K562 (cell line): ENCODE results near the gene PIH1D1. TPM values are rescaled to one million over a fixed set of nuclear protein-coding genes. Genes with fewer than 3 reads are reported as not detected.
A peak's percentile ranks its signal among the peaks of the same experiment; 100 is the strongest.

Experiments used
- ATF1 ChIP-seq, 2 experiments: fragments of 450-650 bp in 1 of 2; IDR thresholded peaks; 2 replicates each; pipeline ENCODE4 v1.6.1; 2016; ENCODE audit warnings: missing compliant biosample characterization in 1 of 2, missing genetic modification characterization in 1 of 2
- BRD9 ChIP-seq: fragments of 450-650 bp; IDR thresholded peaks from 2 replicates; pipeline ENCODE4 v1.6.1; 2018; ENCODE audit warnings: low read depth; ENCODE audit not compliant: partially characterized antibody
- CBFA2T2 ChIP-seq: fragments of 450-650 bp; conservative IDR thresholded peaks from 2 replicates; pipeline ENCODE4 v1.6.1; 2017; ENCODE audit warnings: mild to moderate bottlenecking
- CBFB ChIP-seq: sonication (generic); formaldehyde crosslinking; IDR thresholded peaks from 2 replicates; pipeline ENCODE4 v1.4.0; 2020; ENCODE audit warnings: mild to moderate bottlenecking, missing genetic modification reagents
- CEBPB ChIP-seq: fragments of 450-650 bp; IDR thresholded peaks from 2 replicates; pipeline ENCODE4 v1.6.1; 2016; ENCODE audit warnings: missing genetic modification characterization, missing compliant biosample characterization
- CXXC5 ChIP-seq: fragments of 250-450 bp; sonication (Bioruptor Pico); IDR thresholded peaks from 2 replicates; pipeline ENCODE4 v1.8.0; 2022; ENCODE audit warnings: inconsistent platforms, mild to moderate bottlenecking, moderate library complexity
- DDX20 ChIP-seq: fragments of 450-650 bp; IDR thresholded peaks from 2 replicates; pipeline ENCODE4 v1.6.1; 2016; ENCODE audit warnings: missing genetic modification characterization, low read depth, mild to moderate bottlenecking, missing compliant biosample characterization, moderate library complexity
- DEAF1 ChIP-seq: fragments of 450-650 bp; formaldehyde crosslinking; IDR thresholded peaks from 2 replicates; pipeline ENCODE4 v1.4.0; 2020; ENCODE audit warnings: mild to moderate bottlenecking, moderate library complexity
- DMBX1 ChIP-seq: fragments of 250-450 bp; sonication (Bioruptor Pico); IDR thresholded peaks from 2 replicates; pipeline ENCODE4 v1.8.0; 2022; ENCODE audit warnings: inconsistent platforms, mild to moderate bottlenecking, moderate library complexity, borderline replicate concordance
- ELF2 ChIP-seq: fragments of 250-450 bp; sonication (Bioruptor Pico); IDR thresholded peaks from 2 replicates; pipeline ENCODE4 v1.5.0; 2021; ENCODE audit warnings: mild to moderate bottlenecking
- EP400 ChIP-seq: fragments of 450-650 bp; IDR thresholded peaks from 2 replicates; pipeline ENCODE4 v1.6.1; 2017; ENCODE audit warnings: antibody characterized with exemption, mild to moderate bottlenecking, moderate library complexity
- ETV1 ChIP-seq: fragments of 450-650 bp; conservative IDR thresholded peaks from 2 replicates; pipeline ENCODE4 v1.6.1; 2016; ENCODE audit warnings: missing genetic modification characterization, control low read depth, low read depth, missing compliant biosample characterization
- HNRNPL ChIP-seq: fragments of 200-400 bp; formaldehyde crosslinking; IDR thresholded peaks from 2 replicates; pipeline ENCODE4 v1.6.1; 2017; ENCODE audit warnings: low read depth, mild to moderate bottlenecking, low read length
- MCM7 ChIP-seq, 2 experiments: fragments of 450-650 bp; IDR thresholded peaks; 2 replicates each; pipeline ENCODE4 v1.6.1; 2016 to 2018
- MIER1 ChIP-seq: fragments of 450-650 bp; IDR thresholded peaks from 2 replicates; pipeline ENCODE4 v1.6.1; 2016; ENCODE audit warnings: antibody characterized with exemption, mild to moderate bottlenecking, low read depth
- NR1H2 ChIP-seq: sonication (generic); formaldehyde crosslinking; IDR thresholded peaks from 2 replicates; pipeline ENCODE4 v1.4.0; 2020; ENCODE audit warnings: mild to moderate bottlenecking, missing genetic modification reagents
- POLR2G ChIP-seq: fragments of 200-400 bp; formaldehyde crosslinking; IDR thresholded peaks from 2 replicates; pipeline ENCODE4 v1.6.1; 2017; ENCODE audit warnings: low read depth, mild to moderate bottlenecking, antibody characterized with exemption, low read length, moderate library complexity
- RNF2 ChIP-seq: sonication (generic); IDR thresholded peaks from 2 replicates; pipeline ENCODE4 v1.6.1; 2016
- SMAD4 ChIP-seq: fragments of 250-450 bp; sonication (Bioruptor Pico); conservative IDR thresholded peaks from 2 replicates; pipeline ENCODE4 v1.8.0; 2021; ENCODE audit warnings: inconsistent platforms, mild to moderate bottlenecking, moderate library complexity
- STAT5A ChIP-seq: IDR thresholded peaks from 2 replicates; pipeline ENCODE4 v1.6.1; 2012; ENCODE audit warnings: low read length, inconsistent platforms, borderline replicate concordance
- VEZF1 ChIP-seq: fragments of 200-800 bp; sonication (Bioruptor generic); IDR thresholded peaks from 2 replicates; pipeline ENCODE4 v1.6.1; 2017; ENCODE audit warnings: missing genetic modification characterization, missing compliant biosample characterization
- ZC3H8 ChIP-seq: fragments of 450-650 bp; IDR thresholded peaks from 2 replicates; pipeline ENCODE4 v1.6.1; 2017
- ZNF347 ChIP-seq: fragments of 450-650 bp; formaldehyde crosslinking; IDR thresholded peaks from 2 replicates; pipeline ENCODE4 v1.4.0; 2020; ENCODE audit warnings: low read depth, mild to moderate bottlenecking, moderate library complexity
- ZNF75A ChIP-seq: fragments of 450-650 bp; formaldehyde crosslinking; IDR thresholded peaks from 2 replicates; pipeline ENCODE4 v1.4.0; 2020; ENCODE audit warnings: mild to moderate bottlenecking
- polyA plus RNA-seq, 8 experiments: library from polyadenylated mRNA; depleted of rRNA in 4 of 8; stranded (reverse) in 5 of 8; unstranded in 3 of 8; fragments of >200 nt; fragmentation: Nextera tagmentation in 2 of 8; fragmentation: Illumina TruSeq in 1 of 8; extraction: Ambion mirVana in 2 of 8; extraction: Trizol in 1 of 8; gene quantifications; 2 replicates each; pipeline versions ENCODE4 v1.2.1 to v1.2.3, GENCODE V29; 2011 to 2014; ENCODE audit warnings: inconsistent platforms in 1 of 8, missing spikeins in 1 of 8
- total RNA-seq, 7 experiments: library from RNA; depleted of rRNA in 6 of 7; stranded (reverse); fragments of >200 nt in 6 of 7; fragmentation: Illumina TruSeq in 2 of 7; extraction: Trizol in 2 of 7; gene quantifications; 2 replicates each; pipeline versions ENCODE4 v1.2.1 to v1.2.3, GENCODE V29; 2011 to 2021; ENCODE audit warnings: low replicate concordance in 1 of 7
- TF ChIP-seq, protein P1 (sequence below), 3 experiments: fragments of 200-800 bp in 1 of 3; sonication (Bioruptor generic) in 1 of 3; sonication (generic) in 1 of 3; formaldehyde crosslinking in 1 of 3; IDR thresholded peaks; 2 replicates each; pipeline versions ENCODE4 v1.6.1 to v1.8.0; 2016 to 2022; ENCODE audit warnings: mild to moderate bottlenecking in 2 of 3, missing compliant biosample characterization in 2 of 3, missing genetic modification characterization in 2 of 3, missing genetic modification reagents in 1 of 3

PIH1D1 gene
- total and polyA plus RNA-seq, 9 of the 15 experiments (the other 6 are each of a cell fraction or from before 2014, with no cell fraction given) = 26.5 to 224 (median 137) TPM

GRCh38 chr19:49427855-49428546 is 23.6 kb downstream of the PIH1D1 start (continued):
- TF ChIP-seq DMBX1 (CRISPR knock-in tag) (no peak), MCM7 (IDR thresholded peaks at IDR 0.05) (no peak), EP400 (peak; percentile 51; the same call in 1 of the 2 replicates), POLR2G (peak; percentile 66), SMAD4 (CRISPR knock-in tag) (peak; percentile 36), ETV1 (tag) (peak; percentile 68), ELF2 (CRISPR knock-in tag) (no peak), ZNF347 (CRISPR knock-in tag) (no peak), HNRNPL (no peak), ATF1 (CRISPR knock-in tag; IDR thresholded peaks at IDR 0.05) (no peak), ATF1 (tag; IDR thresholded peaks at IDR 0.05) (no peak), STAT5A (no peak), CBFA2T2 (0 out of 2 replicates have a peak, but pooled peaks have one; percentile 4), RNF2 (0 out of 2 replicates have a peak, but pooled peaks have one; percentile 33), ZC3H8 (no peak), DDX20 (no peak), BRD9 (no peak), CXXC5 (CRISPR knock-in tag) (peak; percentile 42), CBFB (CRISPR knock-in tag) (no peak), NR1H2 (CRISPR knock-in tag) (no peak), MIER1 (peak; percentile 35; the same call in 1 of the 2 replicates), ZNF75A (no peak), VEZF1 (peak; percentile 43), CEBPB (tag) (no peak), DEAF1 (CRISPR knock-in tag) (no peak)
- TF ChIP-seq, protein P1, sequence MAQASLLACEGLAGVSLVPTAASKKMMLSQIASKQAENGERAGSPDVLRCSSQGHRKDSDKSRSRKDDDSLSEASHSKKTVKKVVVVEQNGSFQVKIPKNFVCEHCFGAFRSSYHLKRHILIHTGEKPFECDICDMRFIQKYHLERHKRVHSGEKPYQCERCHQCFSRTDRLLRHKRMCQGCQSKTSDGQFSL (CRISPR knock-in tag; IDR thresholded peaks at IDR 0.05) = 0 out of 2 replicates have a peak, but pooled peaks have one; percentile 18
- TF ChIP-seq, protein P1 (tag; IDR thresholded peaks at IDR 0.05) = no peak
